Mesothelial cell of epicardium (in vitro differentiated cells): ENCODE results near the gene RPIA. TPM values are rescaled to one million over a fixed set of nuclear protein-coding genes. Genes with fewer than 3 reads are reported as not detected.
A peak's percentile ranks its signal among the peaks of the same experiment; 100 is the strongest.

Source experiments
- DNase-seq, 2 experiments: peaks; one replicate each; pipeline ENCODE4 v3.0.0; 2021; ENCODE audit warnings: low spot score in 2 of 2; ENCODE audit not compliant: unreplicated experiment in 2 of 2
- H3K27ac Mint-ChIP-seq: 2 replicates; pipeline ENCODE4 v1.8.0; 2021; ENCODE audit warnings: mixed read lengths
- H3K27me3 Mint-ChIP-seq: 2 replicates; pipeline ENCODE4 v1.8.0; 2021; ENCODE audit warnings: low read depth, mixed read lengths
- H3K36me3 Mint-ChIP-seq: 2 replicates; pipeline ENCODE4 v1.8.0; 2021; ENCODE audit warnings: mixed read lengths
- H3K4me1 Mint-ChIP-seq: 2 replicates; pipeline ENCODE4 v1.8.0; 2021; ENCODE audit warnings: mixed read lengths
- H3K4me3 Mint-ChIP-seq: 2 replicates; pipeline ENCODE4 v1.8.0; 2021; ENCODE audit warnings: mild to moderate bottlenecking, moderate library complexity, mixed read lengths
- H3K9me3 Mint-ChIP-seq: 2 replicates; pipeline ENCODE4 v1.8.0; 2021; ENCODE audit warnings: mixed read lengths
- total RNA-seq: library from RNA; stranded (reverse); gene quantifications from 3 replicates; pipeline ENCODE4 v1.2.1, GENCODE V29; 2021
- TF ChIP-seq, protein P1 (sequence below): fragments of 200-600 bp; sonication (generic); IDR thresholded peaks from one replicate; pipeline ENCODE4 v1.5.0; 2021; ENCODE audit warnings: antibody characterized with exemption; ENCODE audit not compliant: unreplicated experiment

RPIA gene
- total RNA-seq, 1 donor from 2014 or later: 22.5 TPM

GRCh38 chr2:88687384-88687783 lies 4.1 kb upstream of the RPIA start:
- Mint-ChIP-seq H3K36me3 (peaks cover 29% of the 10 kb centered on the region), H3K4me3 (no peak overlapping the region)

DNA sequence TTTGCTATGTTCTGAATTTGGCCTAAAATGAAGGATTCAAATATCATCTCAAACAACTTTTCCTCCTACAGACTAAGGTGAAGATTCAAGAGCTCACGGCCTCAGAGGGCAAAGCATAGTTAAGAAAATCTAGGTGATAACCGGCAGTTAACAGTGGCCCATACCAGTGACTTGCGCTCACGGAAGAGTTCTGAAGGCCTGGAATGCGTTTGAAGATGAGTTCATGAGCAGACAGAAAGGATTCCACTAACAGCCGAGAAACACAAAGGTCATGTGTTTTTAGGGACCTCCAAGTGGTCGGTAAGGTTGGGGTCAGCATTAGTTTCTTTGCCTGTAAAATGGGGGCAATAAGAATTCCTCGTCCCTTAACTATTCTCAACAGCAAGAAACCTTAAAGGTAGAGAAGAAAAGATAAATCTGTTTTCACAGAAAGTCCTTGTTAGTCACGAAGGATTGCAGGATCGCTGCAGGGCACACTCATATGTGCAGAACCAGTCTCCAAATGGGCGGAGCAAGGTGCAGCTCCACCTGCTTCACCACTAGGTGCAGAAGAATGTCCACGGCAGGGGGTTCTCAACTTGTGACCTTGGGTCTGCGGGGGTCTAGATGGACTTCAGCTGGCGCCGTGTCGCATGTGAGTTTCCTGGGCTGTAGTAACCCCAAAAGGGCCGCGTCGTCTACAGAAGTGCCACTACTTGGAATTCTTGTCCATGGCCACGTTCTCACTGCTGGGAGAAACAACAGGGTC lies 708 bp upstream of the RPIA start:
- TF ChIP-seq, protein P1, sequence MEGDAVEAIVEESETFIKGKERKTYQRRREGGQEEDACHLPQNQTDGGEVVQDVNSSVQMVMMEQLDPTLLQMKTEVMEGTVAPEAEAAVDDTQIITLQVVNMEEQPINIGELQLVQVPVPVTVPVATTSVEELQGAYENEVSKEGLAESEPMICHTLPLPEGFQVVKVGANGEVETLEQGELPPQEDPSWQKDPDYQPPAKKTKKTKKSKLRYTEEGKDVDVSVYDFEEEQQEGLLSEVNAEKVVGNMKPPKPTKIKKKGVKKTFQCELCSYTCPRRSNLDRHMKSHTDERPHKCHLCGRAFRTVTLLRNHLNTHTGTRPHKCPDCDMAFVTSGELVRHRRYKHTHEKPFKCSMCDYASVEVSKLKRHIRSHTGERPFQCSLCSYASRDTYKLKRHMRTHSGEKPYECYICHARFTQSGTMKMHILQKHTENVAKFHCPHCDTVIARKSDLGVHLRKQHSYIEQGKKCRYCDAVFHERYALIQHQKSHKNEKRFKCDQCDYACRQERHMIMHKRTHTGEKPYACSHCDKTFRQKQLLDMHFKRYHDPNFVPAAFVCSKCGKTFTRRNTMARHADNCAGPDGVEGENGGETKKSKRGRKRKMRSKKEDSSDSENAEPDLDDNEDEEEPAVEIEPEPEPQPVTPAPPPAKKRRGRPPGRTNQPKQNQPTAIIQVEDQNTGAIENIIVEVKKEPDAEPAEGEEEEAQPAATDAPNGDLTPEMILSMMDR: no peak
- Mint-ChIP-seq H3K4me1 (peaks cover 41% of the 10 kb centered on the region), H3K4me3 (peak overlapping the region; percentile 94), H3K27ac (peak overlapping the region; percentile 93), H3K9me3 (peaks cover 36% of the 10 kb centered on the region), H3K27me3 (no peaks in the 10 kb centered on the region), H3K36me3 (peaks cover 14% of the 10 kb centered on the region)
- no peak for DNase-seq

More at GRCh38 chr2:88687384-88687783, 4.1 kb upstream of the RPIA start:
- Mint-ChIP-seq H3K4me1 (peaks cover 27% of the 10 kb centered on the region), H3K9me3 (peaks cover 57% of the 10 kb centered on the region), H3K27me3 (no peaks in the 10 kb centered on the region), H3K27ac (no peak overlapping the region)
- TF ChIP-seq, protein P1: no peak
- DNase-seq: no peak

- Mint-ChIP-seq H3K36me3 (peaks cover 9% of the 10 kb centered on the region), H3K9me3 (peaks cover 26% of the 10 kb centered on the region), H3K4me1 (peaks cover 41% of the 10 kb centered on the region), H3K4me3 (peak overlapping the region; percentile 94), H3K27me3 (no peaks in the 10 kb centered on the region), H3K27ac (peak overlapping the region; percentile 87)
- TF ChIP-seq, protein P1: no peak
- peak in 1 of 2 experiments; percentile 41 for DNase-seq
Measured at GRCh38 chr2:88692187-88692586, 714 bp downstream of the RPIA start.

GRCh38 chr2:88693911-88694414 lies 2.5 kb downstream of the RPIA start:
- Mint-ChIP-seq H3K27me3 (no peaks in the 10 kb centered on the region), H3K9me3 (peaks cover 15% of the 10 kb centered on the region), H3K4me3 (no peak overlapping the region), H3K36me3 (peaks cover 12% of the 10 kb centered on the region), H3K4me1 (peaks cover 47% of the 10 kb centered on the region), H3K27ac (no peak overlapping the region)
- DNase-seq: no peak
- TF ChIP-seq, protein P1: no peak

DNA sequence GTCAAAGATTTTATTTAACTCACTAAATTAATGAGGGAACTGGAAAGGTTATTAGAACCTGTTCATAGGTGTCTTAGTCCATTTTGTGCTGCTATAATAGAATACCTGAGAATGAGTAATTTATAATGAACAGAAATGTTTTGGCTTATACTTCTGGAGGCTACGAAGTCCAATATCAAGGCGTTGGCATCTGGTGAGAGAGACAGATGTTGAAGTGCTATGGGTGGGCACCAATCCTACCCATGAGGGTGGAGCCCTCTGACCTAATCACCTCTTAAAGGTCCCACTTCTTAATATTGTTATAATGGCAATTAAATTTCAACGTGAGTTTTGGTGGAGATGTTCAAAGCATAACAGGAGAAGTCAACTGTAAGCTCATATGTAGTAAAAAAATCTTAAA lies 5.1 kb downstream of the RPIA start:
- Mint-ChIP-seq H3K36me3 (peaks cover 17% of the 10 kb centered on the region), H3K9me3 (no peaks in the 10 kb centered on the region), H3K4me3 (no peak overlapping the region), H3K27me3 (no peaks in the 10 kb centered on the region), H3K4me1 (peaks cover 28% of the 10 kb centered on the region), H3K27ac (no peak overlapping the region)
- DNase-seq: no peak
- TF ChIP-seq, protein P1: no peak
